Kidney epithelial cell (primary cell): ENCODE data around the gene TMEM144. TPM values are rescaled to one million over a fixed set of nuclear protein-coding genes. Genes with fewer than 3 reads are reported as not detected.

Experiments used
- DNase-seq: peaks from one replicate; pipeline ENCODE4 v3.0.0-alpha.2; 2010; ENCODE audit warnings: low read depth
- H3K27me3 ChIP-seq: 2 replicates; pipeline ENCODE4 v1.6.0; 2011; ENCODE audit warnings: low read length; ENCODE audit not compliant: control insufficient read depth, insufficient read depth
- H3K36me3 ChIP-seq: 2 replicates; pipeline ENCODE4 v1.5.1; 2011; ENCODE audit warnings: low read length; ENCODE audit not compliant: control insufficient read depth, insufficient read depth
- H3K4me3 ChIP-seq: 2 replicates; pipeline ENCODE4 v1.5.1; 2011; ENCODE audit warnings: low read depth, mild to moderate bottlenecking, control low read depth, low read length
- total RNA-seq: library from RNA; depleted of rRNA; stranded (reverse); fragments of >200 nt; gene quantifications from 2 replicates; pipeline ENCODE4 v1.2.3, GENCODE V29; 2015
- TF ChIP-seq, protein P1 (sequence below): IDR thresholded peaks from 2 replicates; pipeline ENCODE4 v1.5.1; 2011; ENCODE audit warnings: mild to moderate bottlenecking, moderate library complexity, low read length, control low read depth, inconsistent platforms; ENCODE audit not compliant: insufficient read depth, poor library complexity, severe bottlenecking

The TMEM144 gene
- total RNA-seq, 1 donor from 2014 or later: 12.2 TPM

DNA sequence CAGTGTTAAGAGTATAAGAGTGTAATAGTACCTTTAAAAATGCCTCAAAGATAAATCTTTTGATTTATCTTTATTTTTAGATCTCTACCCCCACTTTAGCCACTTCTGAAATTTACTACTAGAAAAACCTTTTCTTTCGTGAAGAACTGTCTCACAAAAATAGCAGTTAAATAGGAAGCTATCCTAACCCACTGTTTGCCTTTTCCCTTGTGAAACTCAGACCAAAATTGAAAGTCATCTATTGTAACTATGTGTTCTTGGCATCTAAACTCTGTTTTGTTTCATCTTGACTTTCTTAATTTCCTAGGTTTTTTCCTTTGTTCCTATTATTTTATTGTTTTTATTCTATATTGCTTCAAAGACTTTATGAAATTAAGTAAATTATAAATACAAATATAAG is 7.8 kb upstream of the TMEM144 start:
- H3K36me3 ChIP-seq: no peaks in the 10 kb centered on the region
- H3K27me3 ChIP-seq: no peaks in the 10 kb centered on the region
- H3K4me3 ChIP-seq: no peak overlapping the region
- TF ChIP-seq, protein P1, sequence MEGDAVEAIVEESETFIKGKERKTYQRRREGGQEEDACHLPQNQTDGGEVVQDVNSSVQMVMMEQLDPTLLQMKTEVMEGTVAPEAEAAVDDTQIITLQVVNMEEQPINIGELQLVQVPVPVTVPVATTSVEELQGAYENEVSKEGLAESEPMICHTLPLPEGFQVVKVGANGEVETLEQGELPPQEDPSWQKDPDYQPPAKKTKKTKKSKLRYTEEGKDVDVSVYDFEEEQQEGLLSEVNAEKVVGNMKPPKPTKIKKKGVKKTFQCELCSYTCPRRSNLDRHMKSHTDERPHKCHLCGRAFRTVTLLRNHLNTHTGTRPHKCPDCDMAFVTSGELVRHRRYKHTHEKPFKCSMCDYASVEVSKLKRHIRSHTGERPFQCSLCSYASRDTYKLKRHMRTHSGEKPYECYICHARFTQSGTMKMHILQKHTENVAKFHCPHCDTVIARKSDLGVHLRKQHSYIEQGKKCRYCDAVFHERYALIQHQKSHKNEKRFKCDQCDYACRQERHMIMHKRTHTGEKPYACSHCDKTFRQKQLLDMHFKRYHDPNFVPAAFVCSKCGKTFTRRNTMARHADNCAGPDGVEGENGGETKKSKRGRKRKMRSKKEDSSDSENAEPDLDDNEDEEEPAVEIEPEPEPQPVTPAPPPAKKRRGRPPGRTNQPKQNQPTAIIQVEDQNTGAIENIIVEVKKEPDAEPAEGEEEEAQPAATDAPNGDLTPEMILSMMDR: no peak
- DNase-seq: no peak

DNA sequence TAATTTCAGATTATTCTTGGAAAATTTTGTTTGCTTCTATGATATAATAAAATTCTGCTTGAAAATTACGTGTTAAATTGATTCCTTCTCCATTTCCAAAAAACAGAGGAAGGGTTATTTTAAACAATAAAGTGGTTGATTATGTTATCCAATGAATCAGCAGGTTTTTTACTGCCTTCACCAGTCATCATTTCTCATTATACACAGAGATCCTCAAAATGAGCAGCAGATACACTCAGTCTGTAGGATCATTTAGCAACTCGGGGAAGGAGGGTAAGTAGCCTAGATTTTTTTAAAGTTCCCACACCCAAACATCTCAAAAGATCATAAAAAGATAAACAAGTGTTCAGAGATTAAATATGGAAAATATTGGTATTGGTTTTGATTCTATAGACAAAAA is 6.8 kb upstream of the TMEM144 start:
- no peak for DNase-seq
- H3K36me3 ChIP-seq: no peaks in the 10 kb centered on the region
- no peaks in the 10 kb centered on the region for H3K27me3 ChIP-seq
- TF ChIP-seq, protein P1: no peak
- no peak overlapping the region for H3K4me3 ChIP-seq

DNA sequence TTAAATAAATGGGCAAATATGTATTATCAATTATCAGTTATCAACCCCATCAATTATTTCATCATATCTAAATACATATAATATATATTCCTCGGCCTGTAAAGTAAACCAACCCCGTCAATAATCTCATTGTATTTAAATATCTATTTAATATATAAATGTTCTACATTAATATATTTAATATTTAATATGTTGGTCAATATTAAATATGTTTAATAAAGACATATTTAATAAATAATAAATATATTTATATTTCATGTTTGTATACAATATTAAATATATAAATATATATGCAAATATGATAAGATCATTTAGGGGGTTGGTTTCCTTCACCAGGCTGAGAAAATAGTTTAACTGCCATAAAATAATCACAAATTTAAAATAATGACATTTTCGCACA is 6.4 kb upstream of the TMEM144 start:
- H3K27me3 ChIP-seq: no peaks in the 10 kb centered on the region
- no peak for DNase-seq
- H3K4me3 ChIP-seq: no peak overlapping the region
- H3K36me3 ChIP-seq: no peaks in the 10 kb centered on the region
- TF ChIP-seq, protein P1: no peak

DNA sequence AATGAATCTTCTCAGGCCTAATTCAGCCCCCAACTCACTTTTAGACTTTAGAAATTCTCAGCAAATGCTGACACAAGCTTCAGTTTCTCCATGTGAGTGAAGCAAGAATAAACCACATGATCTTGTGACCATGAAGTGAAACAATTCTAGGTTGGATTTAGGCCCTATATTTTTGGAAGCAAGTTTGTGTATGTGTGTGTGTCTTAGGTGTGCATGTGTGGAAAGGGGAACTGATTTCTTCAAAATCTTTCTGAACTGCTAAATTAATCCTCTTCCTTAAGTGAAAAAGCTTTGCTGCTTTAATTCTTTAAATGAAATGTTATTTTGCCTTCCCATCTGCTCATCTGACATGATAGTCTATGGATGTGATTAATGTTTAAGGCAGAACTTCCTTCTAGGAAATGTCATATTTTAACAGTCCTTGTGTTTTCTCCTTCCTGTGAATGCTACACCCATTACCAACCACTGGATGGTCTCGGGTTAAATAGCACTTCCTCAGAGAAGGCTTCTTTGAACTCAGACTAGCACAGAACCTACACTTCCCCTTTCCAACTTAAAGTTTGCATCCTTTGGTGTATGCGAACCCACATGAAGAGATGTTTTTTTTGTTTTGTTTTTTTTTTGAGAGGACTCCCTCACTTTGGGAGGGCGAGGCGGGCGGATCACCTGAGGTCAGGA is 1.2 kb upstream of the TMEM144 start:
- no peak overlapping the region for H3K4me3 ChIP-seq
- DNase-seq: no peak
- H3K36me3 ChIP-seq: no peaks in the 10 kb centered on the region
- TF ChIP-seq, protein P1: no peak
- H3K27me3 ChIP-seq: no peaks in the 10 kb centered on the region

DNA sequence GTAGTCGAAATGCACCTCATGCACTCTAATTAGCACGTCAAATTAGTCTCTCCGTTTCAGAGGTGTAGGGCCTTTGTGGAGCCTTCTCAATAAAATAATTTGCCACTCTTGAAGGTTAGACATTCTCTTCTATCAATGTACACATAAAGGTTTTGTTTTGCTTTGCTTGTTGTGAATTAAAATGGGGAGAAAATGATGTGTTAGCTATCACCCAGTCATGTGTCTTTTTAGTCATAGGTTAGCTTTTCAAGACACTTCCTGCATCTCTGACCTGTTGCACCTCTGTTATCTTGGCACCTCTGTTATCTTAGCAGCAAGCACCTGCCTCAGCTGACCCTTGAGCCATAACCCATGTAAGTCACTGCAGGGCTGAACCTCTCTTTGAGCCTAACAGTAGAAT is 936 bp downstream of the TMEM144 start:
- TF ChIP-seq, protein P1: no peak
- no peak for DNase-seq
- Histone ChIP-seq H3K36me3 (no peaks in the 10 kb centered on the region), H3K4me3 (no peak overlapping the region), H3K27me3 (no peaks in the 10 kb centered on the region)

DNA sequence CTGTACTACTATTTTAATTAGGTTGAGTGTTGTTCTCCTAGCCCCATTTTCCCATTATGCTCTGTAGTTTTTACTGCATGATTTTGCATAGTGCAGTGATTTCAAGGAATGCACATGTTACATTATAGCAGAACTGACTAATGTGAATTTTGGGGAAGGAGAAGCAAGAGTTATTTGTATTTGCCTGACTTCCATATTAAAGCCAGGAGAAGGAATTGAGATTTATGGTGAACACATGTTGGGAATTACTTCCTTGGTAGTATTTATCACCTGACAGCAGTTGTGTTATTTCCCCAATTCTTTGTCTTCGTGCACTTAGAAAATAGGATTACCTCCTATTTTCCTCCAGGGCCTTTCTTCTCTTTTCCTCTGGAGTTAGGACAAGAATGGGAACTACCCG is 3.2 kb downstream of the TMEM144 start:
- Histone ChIP-seq H3K27me3 (no peaks in the 10 kb centered on the region), H3K36me3 (no peaks in the 10 kb centered on the region), H3K4me3 (no peak overlapping the region)
- no peak for DNase-seq
- TF ChIP-seq, protein P1: no peak
